LNCAP (cell line): ENCODE measurements around the gene ATF7.

ENCODE experiments used
- CTCF ChIP-seq: fragments of 450-650 bp; IDR thresholded peaks from 2 replicates; pipeline ENCODE4 v1.5.1; 2017; ENCODE audit warnings: mild to moderate bottlenecking

ATF7 gene

GRCh38 chr12:53510181-53510812 is 115.9 kb downstream of the ATF7 start:
- no peak for TF ChIP-seq CTCF

- TF ChIP-seq CTCF: peak; percentile 95
Observed at GRCh38 chr12:53508534-53509170, 117.5 kb downstream of the ATF7 start.

GRCh38 chr12:53507603-53507885 is 118.6 kb downstream of the ATF7 start:
- no peak for TF ChIP-seq CTCF

GRCh38 chr12:53506881-53507602 is 119.1 kb downstream of the ATF7 start, which contains the start of gene NPFF:
Gene NPFF, minus strand, starts transcription at chr12:53507484. Its CDS starts 10 bp downstream, at chr12:53507474.
- TF ChIP-seq CTCF: no peak

- no peak for TF ChIP-seq CTCF
Observed at GRCh38 chr12:53506450-53506785, 119.8 kb downstream of the ATF7 start.

- no peak for TF ChIP-seq CTCF
Observed at GRCh38 chr12:53505555-53506449, 120.4 kb downstream of the ATF7 start.

GRCh38 chr12:53505086-53505485 is 121.1 kb downstream of the ATF7 start:
- TF ChIP-seq CTCF: no peak
